DMS79 (cell line): ENCODE measurements around the gene VSIR.
A peak's percentile ranks its signal among the peaks of the same experiment; 100 is the strongest.

ENCODE experiments used
- DNase-seq: peaks from one replicate; lab custom pipeline; 2025; lab: John Stamatoyannopoulos, UW

VSIR gene

DNA sequence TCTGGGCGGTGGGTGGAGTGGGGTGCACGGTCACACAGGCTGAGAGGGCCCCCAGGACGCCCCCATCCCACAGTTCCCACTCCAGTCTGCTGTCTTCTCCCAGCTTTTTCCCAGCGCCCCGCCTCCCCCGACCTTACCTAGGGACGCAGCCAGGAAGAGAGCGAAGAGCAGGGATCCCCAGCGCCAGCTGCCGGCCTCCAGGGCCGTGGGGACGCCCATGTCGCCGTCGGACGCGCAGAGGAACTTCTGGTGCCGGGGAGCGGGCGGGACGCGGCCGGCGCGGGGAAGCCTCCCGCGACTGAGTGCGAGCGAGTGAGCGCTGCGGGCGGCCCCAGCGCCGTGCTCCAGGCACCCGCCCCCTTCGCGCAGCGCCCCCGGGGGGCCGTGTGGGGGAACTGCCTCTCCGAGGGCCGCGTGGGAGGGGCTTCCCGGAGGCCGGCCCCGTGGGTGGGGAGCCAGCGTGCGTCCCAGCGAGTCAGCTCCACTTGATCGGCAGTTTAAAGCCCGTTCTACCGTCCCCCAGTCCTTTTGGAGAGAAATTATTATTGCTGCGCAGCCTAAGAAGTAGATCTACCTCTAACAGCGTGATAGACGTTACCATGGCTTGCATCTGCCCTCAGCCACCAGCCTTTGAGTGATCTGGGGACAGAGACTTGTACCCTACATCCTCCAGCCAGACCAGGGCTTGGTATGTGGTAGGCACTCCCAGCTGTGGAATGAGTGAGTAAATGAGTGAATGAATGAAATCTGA is at the start of gene VSIR:
TSS of gene VSIR (minus strand) at position 300 of the 751 bp plus-strand sequence. CDS start at position 219, 81 bp downstream.
- DNase-seq = peak; percentile 1

DNA sequence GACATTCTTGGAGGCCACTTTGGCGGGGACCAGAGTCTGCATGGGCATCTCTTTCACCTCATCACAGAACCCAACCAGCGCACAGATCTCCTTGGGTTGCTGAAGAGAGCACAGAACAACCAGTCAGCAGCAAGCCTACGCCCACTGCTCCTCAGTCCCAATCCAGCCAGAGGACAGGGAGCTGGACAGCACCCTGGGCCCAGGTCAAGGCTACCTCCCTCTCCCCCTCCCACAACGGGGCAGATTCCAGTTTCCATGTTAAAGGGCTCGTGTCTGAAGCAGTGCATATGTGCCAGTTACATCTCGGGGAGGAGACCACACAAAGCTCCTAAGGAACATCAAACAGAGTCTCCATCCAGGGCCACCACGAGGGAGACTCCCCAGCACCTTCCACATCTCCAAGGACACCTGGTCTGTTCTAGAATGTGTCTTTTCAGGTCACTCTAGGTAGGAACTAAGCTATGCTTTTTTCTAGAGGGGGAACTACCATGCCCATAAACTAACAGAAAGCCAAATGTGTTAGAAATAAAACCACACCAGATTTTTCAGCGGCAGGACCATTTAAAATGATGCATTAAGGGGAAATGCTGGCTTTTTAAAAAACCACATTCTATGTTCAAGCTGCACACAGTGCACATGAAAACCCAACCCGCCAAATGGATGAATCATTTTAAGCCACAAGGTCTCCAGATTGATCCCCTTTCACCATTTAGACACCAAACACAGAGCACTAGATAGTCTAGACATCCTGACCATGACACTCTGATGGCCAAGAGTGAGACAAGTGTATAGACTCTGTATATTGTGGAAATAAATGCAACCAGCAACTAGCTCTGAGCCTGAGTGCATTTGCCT is 48.8 kb upstream of the VSIR start:
- DNase-seq = no peak

DNA sequence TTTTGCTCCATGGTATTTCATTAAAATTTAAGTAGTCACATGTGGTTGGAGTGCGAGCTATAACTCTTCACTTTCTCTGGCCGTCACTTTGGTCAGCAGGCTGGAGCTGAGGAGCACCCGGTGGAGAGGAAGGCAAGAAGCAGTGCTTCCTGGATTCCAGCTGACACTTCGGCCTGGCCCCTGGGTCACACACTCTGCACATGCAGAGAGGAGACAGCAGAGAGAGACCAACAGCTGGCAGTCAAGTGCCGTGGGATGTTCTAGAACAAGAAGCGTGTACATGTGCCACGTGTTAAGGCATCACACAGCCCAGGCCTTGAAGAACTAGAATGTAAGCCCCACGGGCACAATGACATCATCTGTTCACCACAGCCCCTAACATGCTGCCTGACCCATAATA is 47.6 kb upstream of the VSIR start:
- DNase-seq = no peak

DNA sequence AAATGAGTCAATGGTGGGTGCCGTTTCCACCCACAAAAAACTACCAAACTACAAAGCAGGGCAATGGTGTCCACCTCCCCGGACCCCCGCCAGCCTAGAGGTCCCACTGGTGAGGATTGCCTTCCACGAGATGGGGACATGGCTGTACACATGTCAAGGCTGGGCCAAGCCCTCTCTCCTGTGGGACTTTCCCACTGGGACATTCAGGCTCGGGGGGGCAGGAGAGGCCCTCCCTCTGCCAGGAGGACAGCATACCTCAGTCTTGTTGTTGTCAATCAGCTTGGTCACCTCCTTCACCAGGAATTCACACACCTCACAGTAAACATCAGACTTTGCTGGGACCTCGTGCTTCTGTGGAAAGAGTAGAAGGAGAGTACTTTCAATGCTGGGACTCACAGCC is 46.7 kb upstream of the VSIR start:
- no peak for DNase-seq

DNA sequence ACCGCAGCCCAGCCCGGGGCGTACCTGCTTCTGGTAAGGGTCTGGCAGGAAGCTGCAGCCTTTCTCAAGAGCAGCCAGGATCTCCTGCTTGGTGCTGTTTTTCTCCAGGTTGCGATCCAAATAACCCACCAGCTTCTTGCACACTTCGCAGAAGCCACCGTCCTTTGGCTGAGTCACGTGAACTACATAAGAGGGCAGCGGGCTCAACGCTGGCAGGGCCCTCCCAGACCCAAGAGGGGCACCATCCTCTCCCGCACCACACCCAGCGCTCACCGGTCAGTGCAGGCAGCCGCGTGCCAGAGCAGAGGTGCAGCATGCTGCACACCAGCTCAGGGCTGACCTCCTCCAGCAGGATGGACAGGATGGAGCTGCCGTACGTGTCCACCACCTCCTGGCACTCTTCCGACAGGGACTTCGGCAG is 46.1 kb upstream of the VSIR start:
- no peak for DNase-seq

DNA sequence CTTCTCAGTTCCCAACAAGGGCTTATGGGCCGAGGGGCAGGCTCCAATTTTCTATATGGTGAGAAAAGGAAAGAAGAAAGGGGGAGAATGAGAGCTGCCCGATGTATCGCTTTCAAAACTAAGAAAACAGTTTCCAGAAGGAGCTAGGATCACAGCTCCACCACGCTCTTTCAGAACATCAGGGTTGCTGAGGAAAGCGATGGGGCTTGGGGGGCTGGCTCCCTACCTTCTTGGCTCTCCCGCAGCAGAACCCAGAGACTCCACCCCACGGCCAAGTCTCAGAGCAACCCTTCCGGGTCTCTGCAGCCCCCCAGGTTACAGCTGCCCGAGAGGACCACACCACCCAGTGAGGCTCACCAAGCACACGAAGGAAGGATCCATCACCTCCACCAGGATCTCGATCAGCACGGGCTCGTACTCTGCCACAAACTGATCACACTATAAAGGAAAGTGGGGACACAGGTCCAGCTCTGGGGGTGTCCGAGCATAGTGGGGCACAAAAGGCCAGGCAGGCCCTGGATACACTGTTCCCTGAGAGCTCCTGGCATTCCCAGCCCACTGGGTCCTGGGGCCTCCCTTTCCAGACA is 45.4 kb upstream of the VSIR start:
- DNase-seq = no peak

DNA sequence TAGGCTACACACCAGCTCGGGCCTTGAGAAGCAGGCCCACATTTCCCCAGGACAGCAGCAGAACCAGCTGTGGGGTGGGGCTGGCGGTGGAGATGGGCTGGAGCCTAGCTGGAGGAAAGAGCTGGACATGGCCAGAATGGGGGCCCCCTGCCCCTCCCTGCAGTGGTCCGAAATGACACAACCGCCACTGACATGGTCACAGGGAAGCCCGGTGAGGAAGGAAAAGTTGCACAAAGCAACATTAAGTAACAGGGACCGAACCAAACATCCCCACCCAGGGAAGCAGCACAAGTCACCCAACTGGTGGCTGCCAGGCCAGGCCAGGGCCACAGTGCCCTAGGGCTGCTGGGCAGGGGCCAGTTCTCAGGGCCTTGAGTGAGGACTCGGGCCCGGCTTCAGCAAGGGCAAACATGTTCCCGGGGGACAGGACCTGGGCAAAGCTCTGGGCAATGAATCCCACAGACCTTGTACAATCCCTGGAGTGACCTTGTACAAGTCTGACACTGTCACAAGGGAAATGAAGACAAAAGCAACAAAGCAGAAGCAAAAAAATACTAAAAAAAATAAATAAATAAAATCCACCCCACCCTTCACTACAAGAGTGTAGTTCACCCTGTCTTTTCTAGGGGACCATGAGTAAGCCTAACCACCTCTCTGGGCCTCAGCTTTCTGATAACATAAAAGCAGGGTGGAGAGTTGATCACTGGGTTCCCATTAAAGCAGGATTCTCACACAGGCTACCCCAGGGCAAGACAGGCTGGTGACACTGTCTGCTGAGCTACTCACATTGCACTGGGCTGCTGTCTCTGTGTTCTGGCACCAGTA is 44.7 kb upstream of the VSIR start:
- DNase-seq = no peak

DNA sequence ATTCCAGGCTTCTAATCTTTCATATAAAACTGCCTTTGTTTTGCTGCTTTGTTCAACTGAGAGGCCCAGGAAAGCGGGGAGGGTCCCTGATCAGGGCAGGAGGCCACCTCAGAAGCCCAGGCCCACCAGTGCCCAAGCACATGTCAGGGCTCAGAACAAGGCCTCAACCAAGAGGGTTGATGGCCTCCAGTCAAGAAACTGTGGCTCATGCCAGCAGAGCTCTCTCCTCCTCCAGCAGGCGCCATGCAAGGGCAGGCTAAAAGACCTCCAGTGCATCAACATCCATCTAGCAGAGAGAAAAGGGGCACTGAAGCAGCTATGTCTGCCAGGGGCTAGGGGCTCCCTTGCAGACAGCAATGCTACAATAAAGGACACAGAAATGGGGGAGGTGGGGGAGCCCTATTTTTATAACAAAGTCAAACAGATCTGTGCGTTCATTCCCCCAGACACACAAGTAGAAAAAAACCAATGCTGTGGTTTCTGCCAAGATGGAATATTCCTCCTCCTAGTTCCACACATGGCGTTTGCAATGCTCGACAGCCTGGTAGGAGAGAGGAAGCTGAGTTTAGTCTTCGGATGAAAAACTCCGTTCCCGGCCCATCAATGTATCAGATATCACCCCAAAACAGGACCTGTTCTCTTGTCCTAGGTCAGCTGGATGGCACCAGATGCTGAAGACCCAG is 43.8 kb upstream of the VSIR start:
- DNase-seq = no peak

DNA sequence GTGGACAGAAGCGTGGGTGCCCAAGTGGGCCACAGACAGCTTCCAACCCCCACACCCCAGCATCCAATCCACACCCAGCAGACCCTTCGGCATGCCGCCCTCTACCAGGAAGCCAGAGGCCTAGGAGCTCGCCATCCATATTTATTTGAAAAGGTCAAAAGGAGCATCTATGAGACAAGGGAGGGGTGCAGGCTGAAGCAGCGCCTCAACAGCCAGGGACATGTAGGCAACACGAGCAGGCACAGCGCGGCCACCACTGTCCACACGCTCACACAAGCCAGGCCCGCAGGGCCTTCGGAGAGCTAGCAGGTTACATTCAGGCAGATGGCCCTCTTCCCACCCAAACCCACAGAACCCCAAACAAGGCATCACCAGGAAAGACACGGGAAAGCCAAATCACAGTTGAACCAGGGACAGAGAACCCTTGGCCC is 43.1 kb upstream of the VSIR start:
- no peak for DNase-seq

DNA sequence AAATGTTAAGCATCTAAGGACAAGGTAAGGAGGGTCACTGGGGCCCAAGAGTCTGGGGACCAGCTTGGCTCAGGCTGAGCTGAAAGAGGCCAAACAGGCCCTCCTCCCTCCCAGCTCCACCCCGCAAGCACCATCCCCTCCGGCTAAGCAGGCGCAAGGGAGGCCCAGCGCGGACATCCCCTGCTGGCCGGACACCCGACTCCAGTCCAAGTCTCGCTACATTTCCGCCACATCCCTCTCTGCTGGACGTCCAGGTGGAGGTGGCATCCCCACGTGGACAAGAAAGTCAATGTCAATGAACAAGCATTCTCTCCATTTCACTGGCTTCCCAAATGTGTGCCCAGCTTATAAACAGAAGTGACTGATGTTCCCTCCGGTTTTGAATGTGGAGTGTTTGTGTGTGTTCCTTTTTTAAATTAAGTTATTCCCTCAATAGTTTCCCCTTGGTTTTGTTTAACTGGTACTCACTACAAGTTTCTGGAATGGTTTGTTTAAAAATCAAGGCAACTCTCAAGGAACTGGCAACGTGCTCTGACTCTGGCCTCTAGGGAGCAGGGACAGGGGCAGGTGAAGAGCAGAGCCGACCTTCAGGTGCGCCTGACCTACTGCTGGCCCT is 42.3 kb upstream of the VSIR start:
- DNase-seq = no peak

DNA sequence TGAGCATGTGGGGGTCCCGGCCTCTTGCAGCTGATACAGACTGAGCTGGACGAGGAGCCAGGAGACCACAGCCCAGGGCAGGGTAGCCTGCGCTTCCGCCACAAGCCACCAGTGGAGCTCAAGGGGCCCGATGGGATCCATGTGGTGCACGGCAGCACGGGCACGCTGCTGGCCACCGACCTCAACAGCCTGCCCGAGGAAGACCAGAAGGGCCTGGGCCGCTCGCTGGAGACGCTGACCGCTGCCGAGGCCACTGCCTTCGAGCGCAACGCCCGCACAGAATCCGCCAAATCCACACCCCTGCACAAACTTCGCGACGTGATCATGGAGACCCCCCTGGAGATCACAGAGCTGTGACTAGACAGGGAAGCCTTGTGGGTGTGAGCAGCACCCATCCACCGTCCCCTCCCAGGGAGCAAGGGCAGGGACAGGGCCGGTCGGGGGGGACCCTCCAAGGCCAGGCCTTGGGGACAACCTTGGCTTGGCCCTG is 41.6 kb upstream of the VSIR start:
- DNase-seq = no peak

DNA sequence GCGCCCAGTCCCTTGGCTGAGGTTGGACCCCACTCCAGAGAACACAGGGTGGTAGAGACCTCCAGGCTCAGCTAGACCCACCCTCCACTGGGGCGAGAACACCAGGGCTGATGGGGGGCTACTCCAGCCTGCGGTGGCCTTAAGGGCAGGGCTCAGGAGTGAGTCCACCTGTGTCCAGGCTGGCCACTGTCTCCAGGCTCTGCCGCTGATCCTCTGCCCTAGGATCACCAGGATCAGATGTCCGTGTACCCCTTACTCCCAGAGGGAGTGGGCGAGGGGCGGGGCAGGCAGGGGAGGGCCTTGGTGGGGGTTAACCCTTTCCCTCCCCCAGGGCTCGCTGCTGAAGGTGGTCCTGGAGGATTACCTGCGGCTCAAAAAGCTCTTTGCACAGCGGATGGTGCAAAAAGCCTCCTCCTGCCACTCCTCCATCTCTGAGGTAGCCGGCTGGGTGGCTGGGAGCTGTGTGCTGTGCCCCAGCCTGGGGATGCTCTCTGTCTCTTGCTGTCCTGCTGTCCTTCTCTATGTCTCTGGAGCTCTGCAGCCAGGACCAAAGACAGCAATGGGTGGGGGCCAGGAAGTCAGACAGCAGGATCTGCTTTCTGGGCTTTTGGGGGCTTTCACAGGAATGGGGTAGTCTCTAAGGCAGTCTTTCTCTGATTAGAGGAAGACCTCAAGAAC is 39.7 kb upstream of the VSIR start:
- DNase-seq = no peak

DNA sequence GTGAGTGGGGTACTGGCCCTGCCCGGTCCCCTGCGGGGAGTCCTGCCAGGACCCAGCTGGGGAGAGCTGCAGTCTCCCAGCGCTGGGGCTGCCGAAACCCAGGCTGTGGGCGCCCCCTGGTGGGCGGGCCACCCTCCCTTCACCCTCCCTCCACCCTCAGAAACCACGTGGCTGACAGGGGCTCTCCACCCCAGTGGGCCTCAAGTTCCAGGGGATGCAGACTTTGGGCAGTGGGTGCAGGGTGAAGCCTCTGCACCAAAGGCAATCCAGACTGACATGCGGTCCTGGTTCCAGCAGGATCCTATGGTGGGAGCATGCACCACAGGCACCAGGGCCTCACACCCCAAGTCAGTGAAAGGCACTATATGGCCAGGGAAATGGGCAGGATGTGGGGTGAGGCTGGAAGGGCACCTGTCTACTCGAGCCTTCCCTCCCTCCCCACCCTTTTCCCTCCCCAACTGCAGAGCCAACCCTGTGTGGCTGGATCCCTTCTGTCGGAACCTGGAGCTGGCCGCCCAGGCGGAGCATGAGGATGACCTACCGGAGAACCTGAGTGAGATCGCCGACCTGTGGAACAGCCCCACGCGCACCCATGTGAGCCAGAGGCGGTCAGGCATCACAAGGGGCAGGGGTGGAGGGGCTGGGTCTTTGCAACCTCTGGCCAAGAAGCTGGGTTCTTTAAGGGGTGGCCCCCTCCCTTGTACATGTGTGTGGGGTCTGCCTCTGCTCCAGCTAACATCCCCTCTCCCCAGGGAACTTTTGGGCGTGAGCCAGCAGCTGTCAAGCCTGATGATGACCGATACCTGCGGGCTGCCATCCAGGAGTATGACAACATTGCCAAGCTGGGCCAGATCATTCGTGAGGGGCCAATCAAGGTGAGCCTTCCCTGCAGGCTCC is 38.9 kb upstream of the VSIR start:
- DNase-seq = peak; percentile 3

DNA sequence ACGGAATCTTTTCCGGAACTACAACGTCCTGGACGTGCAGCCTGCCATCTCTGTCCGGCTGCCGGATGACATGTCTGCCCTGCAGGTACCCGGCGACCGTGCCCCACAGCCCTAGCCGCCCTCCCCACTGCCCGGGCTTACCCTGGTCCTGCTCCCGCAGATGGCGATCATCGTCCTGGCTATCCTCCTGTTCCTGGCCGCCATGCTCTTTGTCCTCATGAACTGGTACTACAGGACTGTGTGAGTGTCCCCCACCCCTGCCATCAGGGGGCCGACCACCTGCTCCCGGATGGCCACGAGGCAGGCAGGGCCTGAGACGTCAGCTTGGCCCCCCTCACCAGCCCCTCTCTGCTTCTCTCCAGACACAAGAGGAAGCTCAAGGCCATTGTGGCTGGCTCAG is 38.0 kb upstream of the VSIR start:
- no peak for DNase-seq

DNA sequence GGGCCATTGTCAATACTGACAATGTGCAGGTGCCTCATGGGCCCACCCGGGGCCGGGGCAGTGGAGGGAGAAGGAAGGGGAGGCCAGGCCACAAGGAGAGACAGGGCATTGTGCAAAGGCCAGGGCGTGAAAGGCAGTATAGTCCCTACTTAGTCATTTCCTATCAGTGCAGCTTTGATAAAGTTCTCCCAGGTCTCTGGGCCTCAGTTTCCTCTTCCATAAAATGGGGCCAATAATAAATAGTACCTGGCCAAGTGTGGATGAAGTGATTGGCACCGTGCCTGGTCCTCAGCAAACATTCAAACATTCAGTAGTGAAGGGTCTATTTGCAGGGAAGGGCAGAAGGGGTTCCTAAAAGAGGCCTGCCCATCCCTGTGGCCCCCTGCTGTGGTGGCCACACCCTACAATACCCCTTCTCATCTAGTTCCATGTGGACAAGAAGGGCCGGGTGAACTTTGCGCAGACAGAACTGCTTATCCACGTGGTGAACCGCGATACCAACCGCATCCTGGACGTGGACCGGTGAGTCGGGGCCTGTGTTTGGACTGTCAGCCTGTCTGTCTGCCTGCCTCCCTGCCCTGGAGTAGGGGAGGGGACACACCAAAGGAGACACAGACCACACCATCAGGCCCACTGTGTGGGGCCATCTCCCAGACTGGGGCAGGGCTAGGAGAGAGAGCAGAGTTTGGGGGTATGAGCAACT is 36.9 kb upstream of the VSIR start:
- no peak for DNase-seq

DNA sequence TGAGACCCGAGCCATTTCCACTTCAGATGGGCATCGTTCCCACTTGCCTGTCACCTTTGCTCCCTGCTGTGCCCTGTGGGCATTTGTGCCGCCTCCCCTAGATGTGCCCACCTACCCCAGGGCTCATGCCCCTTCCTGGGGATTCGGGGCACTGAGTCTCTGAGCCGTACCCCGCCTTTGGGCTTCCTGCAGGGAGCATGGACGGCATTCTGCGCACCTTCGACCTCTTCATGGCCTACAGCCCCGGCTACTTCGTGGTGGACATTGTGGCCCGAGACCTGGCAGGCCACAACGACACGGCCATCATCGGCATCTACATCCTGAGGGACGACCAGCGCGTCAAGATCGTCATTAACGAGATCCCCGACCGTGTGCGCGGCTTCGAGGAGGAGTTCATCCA is 36.3 kb upstream of the VSIR start:
- DNase-seq = no peak

DNA sequence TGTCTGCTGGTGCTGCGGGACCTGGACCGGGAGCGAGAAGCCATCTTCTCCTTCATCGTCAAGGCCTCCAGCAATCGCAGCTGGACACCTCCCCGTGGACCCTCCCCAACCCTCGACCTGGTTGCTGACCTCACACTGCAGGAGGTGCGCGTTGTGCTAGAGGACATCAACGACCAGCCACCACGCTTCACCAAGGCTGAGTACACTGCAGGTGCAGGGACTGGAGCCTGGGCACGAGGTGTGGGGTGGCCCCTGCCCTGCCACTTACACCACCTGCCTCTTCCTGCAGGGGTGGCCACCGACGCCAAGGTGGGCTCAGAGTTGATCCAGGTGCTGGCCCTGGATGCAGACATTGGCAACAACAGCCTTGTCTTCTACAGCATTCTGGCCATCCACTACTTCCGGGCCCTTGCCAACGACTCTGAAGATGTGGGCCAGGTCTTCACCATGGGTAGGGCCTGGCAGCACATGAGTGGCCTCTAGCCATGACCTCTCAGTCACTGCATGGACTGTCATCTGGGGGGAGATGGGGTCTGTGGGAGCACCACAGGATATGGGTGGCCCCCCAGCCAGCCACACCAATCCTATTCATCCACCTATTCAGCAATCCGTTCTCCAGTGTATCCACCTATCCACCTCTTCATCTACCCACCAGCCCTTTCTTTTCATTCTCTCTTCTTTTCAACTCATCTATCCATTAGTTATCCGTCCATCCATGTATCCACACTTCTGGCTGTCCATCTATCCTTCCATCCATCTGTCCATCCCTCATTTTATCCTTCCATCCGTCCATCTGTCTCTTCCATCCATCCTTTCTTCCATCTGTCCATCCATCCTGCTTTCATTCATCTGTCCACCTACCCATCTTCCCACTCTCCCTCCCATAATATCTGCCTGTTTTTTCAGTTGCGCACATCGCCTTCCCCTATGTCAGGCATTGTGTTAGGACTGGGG is 34.5 kb upstream of the VSIR start:
- DNase-seq = no peak
